Activated T-helper 17 cell treated with anti-CD3 and anti-CD28 coated beads, Interleukin-2, amount 50 U/mL, for 72 hours (primary cell): Measurements from ENCODE around the gene SIM2. TPM values are rescaled to one million over a fixed set of nuclear protein-coding genes. Genes with fewer than 3 reads are reported as not detected.

Experiments
- ATAC-seq: fragments of 150-1000 bp; cut with Tn5 transposase; replicated peaks from 2 replicates; pipeline ENCODE4 v1.10.0; 2021; ENCODE audit warnings: mild to moderate bottlenecking, moderate library complexity
- H3K27ac Mint-ChIP-seq: one replicate; pipeline ENCODE4 v1.8.0; 2022; ENCODE audit warnings: mixed read lengths
- H3K27me3 Mint-ChIP-seq: one replicate; pipeline ENCODE4 v1.8.0; 2022; ENCODE audit warnings: mixed read lengths
- H3K36me3 Mint-ChIP-seq: one replicate; pipeline ENCODE4 v1.8.0; 2022; ENCODE audit warnings: low read depth, mild to moderate bottlenecking, mixed read lengths
- H3K4me1 Mint-ChIP-seq: one replicate; pipeline ENCODE4 v1.8.0; 2022; ENCODE audit warnings: mixed read lengths
- H3K4me3 Mint-ChIP-seq: one replicate; pipeline ENCODE4 v1.8.0; 2022; ENCODE audit warnings: mild to moderate bottlenecking, mixed read lengths
- H3K9me3 Mint-ChIP-seq: one replicate; pipeline ENCODE4 v1.8.0; 2022; ENCODE audit warnings: mixed read lengths
- total RNA-seq, 2 donors: library from RNA; stranded (reverse); gene quantifications; one replicate each; pipeline ENCODE4 v1.2.3, GENCODE V29; 2022

Gene SIM2
- total RNA-seq, 2 donors from 2014 or later, result 3.9 to 4.2 TPM

GRCh38 chr21:36672737-36673136, 26.2 kb upstream of the SIM2 start:
- H3K27me3 Mint-ChIP-seq, result peaks cover 36% of the 10 kb centered on the region
- no peak overlapping the region for H3K27ac Mint-ChIP-seq
- H3K4me3 Mint-ChIP-seq, result no peak overlapping the region
- H3K36me3 Mint-ChIP-seq, result no peaks in the 10 kb centered on the region
- no peak for ATAC-seq
- H3K9me3 Mint-ChIP-seq, result no peaks in the 10 kb centered on the region
- no peaks in the 10 kb centered on the region for H3K4me1 Mint-ChIP-seq

- Mint-ChIP-seq H3K4me3 (no peak overlapping the region), H3K36me3 (no peaks in the 10 kb centered on the region), H3K27ac (no peak overlapping the region), H3K4me1 (no peaks in the 10 kb centered on the region), H3K9me3 (no peaks in the 10 kb centered on the region), H3K27me3 (peaks cover 38% of the 10 kb centered on the region)
- no peak for ATAC-seq
These were observed 22.6 kb upstream of the SIM2 start for GRCh38 chr21:36676039-36676950.

GRCh38 chr21:36677443-36677842, 21.5 kb upstream of the SIM2 start:
- Mint-ChIP-seq H3K4me1 (no peaks in the 10 kb centered on the region), H3K36me3 (no peaks in the 10 kb centered on the region), H3K27me3 (peaks cover 40% of the 10 kb centered on the region)

GRCh38 chr21:36678538-36678937, 20.4 kb upstream of the SIM2 start:
- H3K4me1 Mint-ChIP-seq, result no peaks in the 10 kb centered on the region

More at GRCh38 chr21:36677443-36677842, 21.5 kb upstream of the SIM2 start:
- no peak for ATAC-seq
- H3K27ac Mint-ChIP-seq, result no peak overlapping the region
- H3K9me3 Mint-ChIP-seq, result peaks cover 4% of the 10 kb centered on the region
- H3K4me3 Mint-ChIP-seq, result no peak overlapping the region

GRCh38 chr21:36681117-36681631, 17.7 kb upstream of the SIM2 start:
- H3K27me3 Mint-ChIP-seq, result peaks cover 54% of the 10 kb centered on the region
- no peaks in the 10 kb centered on the region for H3K36me3 Mint-ChIP-seq
- H3K9me3 Mint-ChIP-seq, result peaks cover 4% of the 10 kb centered on the region
- H3K4me1 Mint-ChIP-seq, result no peaks in the 10 kb centered on the region
- H3K4me3 Mint-ChIP-seq, result no peak overlapping the region
- no peak for ATAC-seq
- no peak overlapping the region for H3K27ac Mint-ChIP-seq

More at GRCh38 chr21:36678538-36678937, 20.4 kb upstream of the SIM2 start:
- Mint-ChIP-seq H3K9me3 (peaks cover 4% of the 10 kb centered on the region), H3K27ac (no peak overlapping the region), H3K4me3 (no peak overlapping the region), H3K36me3 (no peaks in the 10 kb centered on the region), H3K27me3 (peaks cover 43% of the 10 kb centered on the region)
- no peak for ATAC-seq

GRCh38 chr21:36684957-36685714, 13.8 kb upstream of the SIM2 start:
- ATAC-seq, result no peak
- H3K4me1 Mint-ChIP-seq, result no peaks in the 10 kb centered on the region
- H3K4me3 Mint-ChIP-seq, result no peak overlapping the region
- H3K36me3 Mint-ChIP-seq, result no peaks in the 10 kb centered on the region
- peaks cover 53% of the 10 kb centered on the region for H3K27me3 Mint-ChIP-seq
- H3K9me3 Mint-ChIP-seq, result peaks cover 4% of the 10 kb centered on the region
- no peak overlapping the region for H3K27ac Mint-ChIP-seq

- Mint-ChIP-seq H3K9me3 (no peaks in the 10 kb centered on the region), H3K36me3 (peaks cover 2% of the 10 kb centered on the region)
- no peak for ATAC-seq
These were observed 12.0 kb upstream of the SIM2 start for GRCh38 chr21:36686955-36687354.

GRCh38 chr21:36688324-36688723, 10.6 kb upstream of the SIM2 start:
- H3K4me1 Mint-ChIP-seq, result no peaks in the 10 kb centered on the region

More at GRCh38 chr21:36686955-36687354, 12.0 kb upstream of the SIM2 start:
- Mint-ChIP-seq H3K27ac (no peak overlapping the region), H3K4me1 (no peaks in the 10 kb centered on the region), H3K4me3 (no peak overlapping the region), H3K27me3 (peaks cover 63% of the 10 kb centered on the region)

GRCh38 chr21:36689324-36689723, 9.6 kb upstream of the SIM2 start:
- H3K36me3 Mint-ChIP-seq, result peaks cover 7% of the 10 kb centered on the region
- H3K27me3 Mint-ChIP-seq, result peaks cover 68% of the 10 kb centered on the region
- H3K27ac Mint-ChIP-seq, result no peak overlapping the region
- H3K4me1 Mint-ChIP-seq, result peaks cover 6% of the 10 kb centered on the region
- H3K4me3 Mint-ChIP-seq, result no peak overlapping the region
- ATAC-seq, result no peak
- no peaks in the 10 kb centered on the region for H3K9me3 Mint-ChIP-seq

More at GRCh38 chr21:36688324-36688723, 10.6 kb upstream of the SIM2 start:
- no peak for ATAC-seq
- Mint-ChIP-seq H3K27ac (no peak overlapping the region), H3K27me3 (peaks cover 65% of the 10 kb centered on the region), H3K4me3 (no peak overlapping the region), H3K36me3 (peaks cover 7% of the 10 kb centered on the region), H3K9me3 (no peaks in the 10 kb centered on the region)

- H3K27ac Mint-ChIP-seq, result no peak overlapping the region
- H3K36me3 Mint-ChIP-seq, result peaks cover 7% of the 10 kb centered on the region
- peaks cover 6% of the 10 kb centered on the region for H3K4me1 Mint-ChIP-seq
- H3K4me3 Mint-ChIP-seq, result no peak overlapping the region
- no peaks in the 10 kb centered on the region for H3K9me3 Mint-ChIP-seq
- H3K27me3 Mint-ChIP-seq, result peaks cover 70% of the 10 kb centered on the region
- ATAC-seq, result no peak
These were observed 8.0 kb upstream of the SIM2 start for GRCh38 chr21:36690628-36691554.

- Mint-ChIP-seq H3K27ac (no peak overlapping the region), H3K27me3 (peaks cover 75% of the 10 kb centered on the region), H3K4me1 (peaks cover 6% of the 10 kb centered on the region), H3K4me3 (no peak overlapping the region), H3K36me3 (peaks cover 7% of the 10 kb centered on the region), H3K9me3 (no peaks in the 10 kb centered on the region)
- no peak for ATAC-seq
These were observed 7.3 kb upstream of the SIM2 start for GRCh38 chr21:36691555-36692041.

- ATAC-seq, result no peak
- H3K4me3 Mint-ChIP-seq, result peak overlapping the region; percentile 8
- no peak overlapping the region for H3K27ac Mint-ChIP-seq
- peaks cover 78% of the 10 kb centered on the region for H3K27me3 Mint-ChIP-seq
- H3K9me3 Mint-ChIP-seq, result no peaks in the 10 kb centered on the region
- H3K36me3 Mint-ChIP-seq, result peaks cover 7% of the 10 kb centered on the region
- H3K4me1 Mint-ChIP-seq, result peaks cover 6% of the 10 kb centered on the region
These were observed 6.6 kb upstream of the SIM2 start for GRCh38 chr21:36692114-36692834.

- Mint-ChIP-seq H3K27me3 (peaks cover 75% of the 10 kb centered on the region), H3K36me3 (peaks cover 7% of the 10 kb centered on the region), H3K4me3 (no peak overlapping the region), H3K9me3 (no peaks in the 10 kb centered on the region), H3K4me1 (peaks cover 6% of the 10 kb centered on the region), H3K27ac (no peak overlapping the region)
- ATAC-seq, result no peak
These were observed 6.0 kb upstream of the SIM2 start for GRCh38 chr21:36692835-36693488.
